Uterus (tissue), 4 donors: ENCODE data around the gene ZNF770. TPM values are rescaled to one million over a fixed set of nuclear protein-coding genes. Genes with fewer than 3 reads are reported as not detected.

Experiments used
- DNase-seq, 2 donors: peaks; one replicate each; pipeline ENCODE4 v3.0.0-alpha.2; 2019 to 2020
- H3K27ac ChIP-seq, 2 donors: fragments of 200-600 bp; sonication (generic); 1 replicate in 1 of 2; 2 replicates in 1 of 2; pipeline ENCODE4 v1.5.1; 2016 to 2018
- H3K27me3 ChIP-seq, 2 donors: fragments of 200-600 bp; sonication (generic); one replicate each; pipeline ENCODE4 v1.5.1; 2018 to 2019; ENCODE audit warnings: control low read depth in 1 of 2
- H3K36me3 ChIP-seq, 2 donors: fragments of 200-600 bp; sonication (generic); one replicate each; pipeline ENCODE4 v1.5.1; 2019; ENCODE audit warnings: control low read depth in 1 of 2
- H3K4me1 ChIP-seq, 2 donors: fragments of 200-600 bp; sonication (generic); one replicate each; pipeline ENCODE4 v1.5.1; 2018 to 2019; ENCODE audit warnings: control low read depth in 1 of 2
- H3K4me3 ChIP-seq, 2 donors: fragments of 200-600 bp; sonication (generic); 1 replicate in 1 of 2; 2 replicates in 1 of 2; pipeline ENCODE4 v1.5.1; 2018 to 2019; ENCODE audit warnings: mild to moderate bottlenecking in 1 of 2
- H3K9me3 ChIP-seq, 2 donors: fragments of 200-600 bp; sonication (generic); one replicate each; pipeline ENCODE4 v1.5.1; 2019; ENCODE audit warnings: control low read depth in 1 of 2
- POLR2A ChIP-seq, 2 donors: fragments of 450-650 bp; IDR thresholded peaks; one replicate each; pipeline ENCODE4 v1.6.1; 2016; ENCODE audit warnings: antibody characterized with exemption in 2 of 2, mild to moderate bottlenecking in 1 of 2, moderate library complexity in 1 of 2
- intact Hi-C: fragments of 100-400 bp; cut with DNase I; formaldehyde crosslinking; loops from one replicate; pipeline ENCODE4 v1.15.1; 2023; ENCODE audit warnings: low total_unique reads
- total RNA-seq, 4 donors: library from RNA; depleted of rRNA in 3 of 4; stranded (reverse); fragments of >200 nt in 3 of 4; gene quantifications; one replicate each; pipeline versions ENCODE4 v1.1.0 to v1.2.4, GENCODE V29; 2014 to 2023
- TF ChIP-seq, protein P1 (sequence below), 4 experiments: fragments of 200-600 bp in 2 of 4; fragments of 450-650 bp in 2 of 4; sonication (generic) in 2 of 4; IDR thresholded peaks; one replicate each; pipeline ENCODE4 v1.5.1; 2016 to 2019; ENCODE audit warnings: antibody characterized with exemption in 4 of 4, mild to moderate bottlenecking in 2 of 4, moderate library complexity in 1 of 4
- donor health status: DM: yes; HTN: yes; CAD: no.

The ZNF770 gene
- total RNA-seq, 4 donors from 2014 or later: 18.4 to 86.1 (median 33.4) TPM

DNA sequence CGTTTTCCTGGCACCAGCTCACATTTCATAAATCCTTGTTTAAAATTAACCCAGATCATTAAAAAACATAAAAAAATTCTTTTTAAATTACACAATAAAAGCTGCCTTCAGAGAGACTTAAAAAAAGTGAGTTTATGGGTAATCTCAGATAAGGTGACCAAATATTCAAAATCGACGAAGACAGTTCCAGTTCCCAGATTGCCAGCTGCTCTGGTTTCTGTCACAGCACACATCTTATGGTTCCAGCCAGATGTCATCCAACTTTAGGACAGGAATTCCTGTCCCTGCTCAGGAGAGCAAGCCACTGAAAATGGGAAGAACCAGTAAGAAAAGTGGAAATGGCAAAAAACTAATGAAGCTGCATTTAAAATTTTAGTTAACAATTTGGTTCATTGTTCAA, 15.8 kb upstream of the ZNF770 start:
- Histone ChIP-seq H3K27ac (no peak overlapping the region), H3K4me1 (no peaks in the 10 kb centered on the region), H3K36me3 (no peaks in the 10 kb centered on the region), H3K4me3 (no peak overlapping the region), H3K9me3 (no peaks in the 10 kb centered on the region), H3K27me3 (no peaks in the 10 kb centered on the region)
- TF ChIP-seq POLR2A (IDR thresholded peaks at IDR 0.05): no peak
- TF ChIP-seq, protein P1, sequence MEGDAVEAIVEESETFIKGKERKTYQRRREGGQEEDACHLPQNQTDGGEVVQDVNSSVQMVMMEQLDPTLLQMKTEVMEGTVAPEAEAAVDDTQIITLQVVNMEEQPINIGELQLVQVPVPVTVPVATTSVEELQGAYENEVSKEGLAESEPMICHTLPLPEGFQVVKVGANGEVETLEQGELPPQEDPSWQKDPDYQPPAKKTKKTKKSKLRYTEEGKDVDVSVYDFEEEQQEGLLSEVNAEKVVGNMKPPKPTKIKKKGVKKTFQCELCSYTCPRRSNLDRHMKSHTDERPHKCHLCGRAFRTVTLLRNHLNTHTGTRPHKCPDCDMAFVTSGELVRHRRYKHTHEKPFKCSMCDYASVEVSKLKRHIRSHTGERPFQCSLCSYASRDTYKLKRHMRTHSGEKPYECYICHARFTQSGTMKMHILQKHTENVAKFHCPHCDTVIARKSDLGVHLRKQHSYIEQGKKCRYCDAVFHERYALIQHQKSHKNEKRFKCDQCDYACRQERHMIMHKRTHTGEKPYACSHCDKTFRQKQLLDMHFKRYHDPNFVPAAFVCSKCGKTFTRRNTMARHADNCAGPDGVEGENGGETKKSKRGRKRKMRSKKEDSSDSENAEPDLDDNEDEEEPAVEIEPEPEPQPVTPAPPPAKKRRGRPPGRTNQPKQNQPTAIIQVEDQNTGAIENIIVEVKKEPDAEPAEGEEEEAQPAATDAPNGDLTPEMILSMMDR (IDR thresholded peaks at IDR 0.05): no peak
- intact Hi-C loops: no loop called here
- no peak for DNase-seq

DNA sequence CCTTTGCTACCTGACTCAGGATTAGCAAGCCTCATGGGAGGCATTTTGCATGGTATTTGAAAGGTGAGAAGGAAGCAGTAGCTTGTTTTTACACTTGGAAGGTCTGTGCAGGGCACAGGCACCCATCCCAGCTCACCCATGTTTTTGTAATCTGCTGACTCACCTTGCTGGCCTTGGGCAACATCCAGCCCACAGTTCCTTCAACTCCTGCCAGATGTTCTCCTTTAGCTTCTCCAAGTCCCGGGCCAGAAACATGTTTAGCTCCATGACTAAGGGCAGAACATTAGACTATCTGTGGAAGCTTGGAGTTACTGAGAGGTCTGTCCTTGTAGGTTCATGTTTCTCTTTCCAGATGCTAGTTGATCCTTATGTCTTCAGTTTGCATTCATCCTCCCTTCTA, 12.4 kb upstream of the ZNF770 start:
- no peaks in the 10 kb centered on the region for H3K36me3 ChIP-seq
- no peaks in the 10 kb centered on the region for H3K9me3 ChIP-seq
- no peak overlapping the region for H3K4me3 ChIP-seq
- no peaks in the 10 kb centered on the region for H3K27me3 ChIP-seq
- H3K4me1 ChIP-seq: no peaks in the 10 kb centered on the region
- intact Hi-C loops: no loop called here
- no peak for DNase-seq
- TF ChIP-seq POLR2A (IDR thresholded peaks at IDR 0.05): no peak
- TF ChIP-seq, protein P1 (IDR thresholded peaks at IDR 0.05): no peak
- H3K27ac ChIP-seq: no peak overlapping the region

DNA sequence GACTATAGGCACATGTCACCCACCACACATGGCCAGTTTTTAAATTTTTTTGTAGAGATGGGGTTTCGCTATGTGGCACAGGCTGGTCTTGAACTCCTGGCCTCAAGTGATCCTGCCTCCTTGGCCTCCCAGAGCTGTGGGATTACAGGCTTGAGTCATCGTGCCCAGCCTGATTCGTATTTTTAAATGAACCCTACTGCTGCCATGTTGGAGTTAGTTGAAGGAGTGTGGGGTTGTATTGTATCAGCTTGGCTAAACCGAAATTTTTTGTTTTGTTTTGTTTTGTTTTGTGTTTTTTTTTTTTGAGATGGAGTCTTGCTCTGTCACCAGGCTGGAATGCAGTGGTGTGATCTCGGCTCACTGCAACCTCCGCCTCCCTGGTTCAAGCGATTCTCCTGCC, 11.8 kb upstream of the ZNF770 start:
- intact Hi-C loops: no loop called here
- Histone ChIP-seq H3K36me3 (no peaks in the 10 kb centered on the region), H3K4me1 (no peaks in the 10 kb centered on the region), H3K27ac (no peak overlapping the region), H3K27me3 (no peaks in the 10 kb centered on the region), H3K9me3 (no peaks in the 10 kb centered on the region), H3K4me3 (no peak overlapping the region)
- TF ChIP-seq, protein P1 (IDR thresholded peaks at IDR 0.05): no peak
- TF ChIP-seq POLR2A (IDR thresholded peaks at IDR 0.05): no peak
- DNase-seq: no peak

DNA sequence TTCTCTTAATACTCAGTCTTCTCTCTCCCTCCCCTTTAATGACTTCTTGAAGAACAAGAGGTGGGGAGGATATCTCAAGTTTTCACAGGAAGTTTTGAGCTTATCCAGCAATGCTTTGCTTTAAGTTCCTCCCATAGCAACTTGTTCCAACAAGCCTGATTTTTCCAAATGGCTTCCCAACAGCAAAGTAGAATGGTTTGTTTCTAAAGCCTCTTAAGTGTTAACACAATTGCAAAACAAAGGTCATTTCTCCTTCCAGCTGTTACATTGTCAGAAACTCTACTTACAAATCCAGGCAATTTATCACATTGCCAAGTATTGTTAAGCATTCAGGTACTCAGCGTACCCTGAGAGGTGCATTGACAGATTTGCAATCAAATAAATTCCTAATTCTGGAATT, 6.8 kb upstream of the ZNF770 start:
- Histone ChIP-seq H3K4me3 (no peak overlapping the region), H3K9me3 (no peaks in the 10 kb centered on the region), H3K36me3 (no peaks in the 10 kb centered on the region), H3K4me1 (no peaks in the 10 kb centered on the region), H3K27ac (no peak overlapping the region), H3K27me3 (no peaks in the 10 kb centered on the region)
- intact Hi-C loops: no loop called here
- TF ChIP-seq, protein P1 (IDR thresholded peaks at IDR 0.05): no peak
- TF ChIP-seq POLR2A (IDR thresholded peaks at IDR 0.05): no peak
- DNase-seq: no peak

DNA sequence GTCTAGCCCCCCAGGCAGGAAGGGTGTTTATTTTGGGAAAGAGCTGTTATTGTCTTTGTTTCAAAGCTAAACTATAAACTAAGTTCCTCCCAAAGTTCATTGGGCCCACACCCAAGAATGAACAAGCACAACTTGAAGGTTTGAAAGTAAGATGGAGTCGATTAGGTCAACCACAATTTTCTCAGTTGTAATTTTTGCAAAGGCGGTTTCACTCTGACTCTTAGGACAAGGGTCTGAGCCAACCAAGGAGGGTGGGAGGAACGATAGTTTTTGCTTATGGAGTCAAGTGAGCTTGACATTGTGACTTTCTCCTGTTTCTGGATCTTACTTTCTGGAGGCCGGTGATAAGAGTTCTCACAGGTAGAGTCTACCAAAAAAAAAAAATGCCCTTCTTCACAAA, 5.8 kb upstream of the ZNF770 start:
- TF ChIP-seq, protein P1 (IDR thresholded peaks at IDR 0.05): no peak
- TF ChIP-seq POLR2A (IDR thresholded peaks at IDR 0.05): no peak
- no peak for DNase-seq
- H3K4me1 ChIP-seq: no peaks in the 10 kb centered on the region
- H3K4me3 ChIP-seq: no peak overlapping the region
- no peaks in the 10 kb centered on the region for H3K36me3 ChIP-seq
- H3K27ac ChIP-seq: no peak overlapping the region
- intact Hi-C loops: no loop called here
- H3K27me3 ChIP-seq: no peaks in the 10 kb centered on the region
- no peaks in the 10 kb centered on the region for H3K9me3 ChIP-seq
